Uterus (tissue), 4 donors: ENCODE measurements around the gene RASGEF1C. TPM values are rescaled to one million over a fixed set of nuclear protein-coding genes. Genes with fewer than 3 reads are reported as not detected.

Source experiments
- DNase-seq, 2 donors: peaks; one replicate each; pipeline ENCODE4 v3.0.0-alpha.2; 2019 to 2020
- H3K27ac ChIP-seq, 2 donors: fragments of 200-600 bp; sonication (generic); 1 replicate in 1 of 2; 2 replicates in 1 of 2; pipeline ENCODE4 v1.5.1; 2016 to 2018
- H3K27me3 ChIP-seq, 2 donors: fragments of 200-600 bp; sonication (generic); one replicate each; pipeline ENCODE4 v1.5.1; 2018 to 2019; ENCODE audit warnings: control low read depth in 1 of 2
- H3K36me3 ChIP-seq, 2 donors: fragments of 200-600 bp; sonication (generic); one replicate each; pipeline ENCODE4 v1.5.1; 2019; ENCODE audit warnings: control low read depth in 1 of 2
- H3K4me1 ChIP-seq, 2 donors: fragments of 200-600 bp; sonication (generic); one replicate each; pipeline ENCODE4 v1.5.1; 2018 to 2019; ENCODE audit warnings: control low read depth in 1 of 2
- H3K4me3 ChIP-seq, 2 donors: fragments of 200-600 bp; sonication (generic); 1 replicate in 1 of 2; 2 replicates in 1 of 2; pipeline ENCODE4 v1.5.1; 2018 to 2019; ENCODE audit warnings: mild to moderate bottlenecking in 1 of 2
- H3K9me3 ChIP-seq, 2 donors: fragments of 200-600 bp; sonication (generic); one replicate each; pipeline ENCODE4 v1.5.1; 2019; ENCODE audit warnings: control low read depth in 1 of 2
- CTCF ChIP-seq, 4 experiments: fragments of 200-600 bp in 2 of 4; fragments of 450-650 bp in 2 of 4; sonication (generic) in 2 of 4; IDR thresholded peaks; one replicate each; pipeline ENCODE4 v1.5.1; 2016 to 2019; ENCODE audit warnings: antibody characterized with exemption in 4 of 4, mild to moderate bottlenecking in 2 of 4, moderate library complexity in 1 of 4
- POLR2A ChIP-seq, 2 donors: fragments of 450-650 bp; IDR thresholded peaks; one replicate each; pipeline ENCODE4 v1.6.1; 2016; ENCODE audit warnings: antibody characterized with exemption in 2 of 2, mild to moderate bottlenecking in 1 of 2, moderate library complexity in 1 of 2
- intact Hi-C: fragments of 100-400 bp; cut with DNase I; formaldehyde crosslinking; loops from one replicate; pipeline ENCODE4 v1.15.1; 2023; ENCODE audit warnings: low total_unique reads
- total RNA-seq, 4 donors: library from RNA; depleted of rRNA in 3 of 4; stranded (reverse); fragments of >200 nt in 3 of 4; gene quantifications; one replicate each; pipeline versions ENCODE4 v1.1.0 to v1.2.4, GENCODE V29; 2014 to 2023
- donor health status: DM: yes; HTN: yes; CAD: no.

The RASGEF1C gene
- total RNA-seq, 4 donors from 2014 or later: 1.2 TPM; not detected in 3

DNA sequence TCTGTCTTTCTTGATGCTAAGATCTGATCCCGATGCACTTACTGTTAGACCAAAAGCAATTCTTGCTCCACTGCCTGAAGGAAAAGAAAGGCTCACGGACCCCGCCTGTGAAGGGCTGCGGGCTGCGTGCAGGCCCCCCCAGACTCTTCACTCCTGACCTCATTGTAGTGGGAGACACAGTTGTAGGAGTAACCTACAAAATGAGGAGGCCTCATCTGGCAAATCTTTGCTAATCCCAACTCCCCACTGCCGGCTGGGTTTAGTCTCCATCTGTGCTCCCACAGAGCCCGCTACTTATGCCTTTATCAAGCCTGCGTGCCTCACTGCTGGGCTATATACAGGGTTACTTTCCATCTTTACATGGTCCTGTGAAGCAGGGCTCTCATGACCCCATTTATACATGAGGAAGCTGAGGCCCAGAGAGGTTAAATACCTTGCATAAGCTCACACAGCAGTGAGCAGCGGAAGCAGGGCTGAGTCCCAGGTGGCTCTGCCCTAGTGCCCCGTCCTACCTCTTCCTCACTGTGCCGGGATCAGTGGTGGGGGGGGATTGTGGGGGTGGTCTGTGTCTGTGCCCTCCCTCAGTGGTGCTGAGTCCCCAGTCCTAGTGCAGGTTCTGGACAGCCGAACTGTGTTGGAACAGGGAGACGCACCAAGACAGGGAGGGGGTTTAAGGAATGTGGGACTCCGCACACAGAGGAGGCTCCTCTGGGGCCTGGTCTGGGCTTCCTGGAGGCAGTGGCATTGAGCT, 93.5 kb downstream of the RASGEF1C start:
- no peak for DNase-seq
- TF ChIP-seq CTCF (IDR thresholded peaks at IDR 0.05) (no peak), POLR2A (IDR thresholded peaks at IDR 0.05) (no peak)
- H3K9me3 ChIP-seq: no peaks in the 10 kb centered on the region
- no peak overlapping the region for H3K4me3 ChIP-seq
- no peaks in the 10 kb centered on the region for H3K4me1 ChIP-seq
- intact Hi-C loops: no loop called here
- no peaks in the 10 kb centered on the region for H3K36me3 ChIP-seq
- no peaks in the 10 kb centered on the region for H3K27me3 ChIP-seq
- H3K27ac ChIP-seq: no peak overlapping the region

DNA sequence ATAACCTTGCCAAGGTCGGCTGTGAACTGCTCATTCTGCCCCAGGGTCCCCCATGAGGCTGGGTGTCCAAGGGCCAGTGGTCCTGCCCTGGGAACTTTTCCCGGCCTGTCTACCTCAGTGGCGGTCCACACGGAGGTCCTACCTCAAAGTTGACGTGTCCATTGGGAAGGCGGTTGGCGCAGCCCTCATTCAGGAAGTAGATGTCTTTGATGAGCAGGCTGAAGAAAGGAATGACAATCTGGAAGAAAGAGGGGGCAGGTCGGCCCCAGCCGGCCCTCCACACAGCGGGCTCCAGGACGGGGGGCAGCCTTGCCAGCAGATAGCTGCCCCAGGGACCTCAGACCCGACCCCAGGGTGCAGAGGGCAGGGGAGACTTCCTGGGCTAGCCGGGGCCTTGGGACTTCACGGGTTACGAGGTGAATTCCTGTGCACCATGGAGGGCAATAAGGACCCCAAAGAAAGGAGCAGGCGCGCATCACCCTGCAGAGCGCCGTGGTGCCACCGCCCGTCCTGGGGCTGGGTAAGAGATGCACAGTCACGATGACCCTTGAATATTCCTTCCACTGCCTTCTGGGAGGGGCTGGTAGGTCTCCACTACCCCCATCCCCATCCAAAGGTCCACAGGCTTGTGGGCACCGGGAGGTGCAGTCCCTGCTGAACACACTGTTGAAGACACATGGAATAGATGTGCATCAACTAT, 94.6 kb downstream of the RASGEF1C start:
- H3K27me3 ChIP-seq: no peaks in the 10 kb centered on the region
- no peaks in the 10 kb centered on the region for H3K4me1 ChIP-seq
- peak in 1 of 2 donors; percentile 7 for DNase-seq
- no peak overlapping the region for H3K4me3 ChIP-seq
- intact Hi-C loops: no loop called here
- no peaks in the 10 kb centered on the region for H3K9me3 ChIP-seq
- TF ChIP-seq POLR2A (IDR thresholded peaks at IDR 0.05): no peak
- no peak overlapping the region for H3K27ac ChIP-seq
- H3K36me3 ChIP-seq: no peaks in the 10 kb centered on the region

- intact Hi-C loops: no loop called here
- H3K4me1 ChIP-seq: no peaks in the 10 kb centered on the region
- H3K27ac ChIP-seq: no peak overlapping the region
- H3K27me3 ChIP-seq: no peaks in the 10 kb centered on the region
- H3K9me3 ChIP-seq: no peaks in the 10 kb centered on the region
- DNase-seq: no peak
- no peak overlapping the region for H3K4me3 ChIP-seq
- no peaks in the 10 kb centered on the region for H3K36me3 ChIP-seq
- TF ChIP-seq POLR2A (IDR thresholded peaks at IDR 0.05): no peak
- no peak for TF ChIP-seq CTCF (IDR thresholded peaks at IDR 0.05)
Measured at GRCh38 chr5:180113660-180114303, 95.2 kb downstream of the RASGEF1C start.

- Histone ChIP-seq H3K9me3 (peaks cover 0 to 4% of the 10 kb centered on the region in 2 donors), H3K36me3 (no peaks in the 10 kb centered on the region), H3K4me3 (no peak overlapping the region), H3K27me3 (no peaks in the 10 kb centered on the region), H3K4me1 (no peaks in the 10 kb centered on the region), H3K27ac (no peak overlapping the region)
- no peak for TF ChIP-seq CTCF (IDR thresholded peaks at IDR 0.05)
- no peak for TF ChIP-seq POLR2A (IDR thresholded peaks at IDR 0.05)
- DNase-seq: peak in 1 of 2 donors; percentile 7
- intact Hi-C loops: no loop called here
Measured at GRCh38 chr5:180112181-180112861, 96.7 kb downstream of the RASGEF1C start.

GRCh38 chr5:180111273-180112002, 97.6 kb downstream of the RASGEF1C start:
- DNase-seq: no peak
- TF ChIP-seq CTCF (IDR thresholded peaks at IDR 0.05) (no peak), POLR2A (IDR thresholded peaks at IDR 0.05) (no peak)

More at GRCh38 chr5:180111273-180112002, 97.6 kb downstream of the RASGEF1C start:
- Histone ChIP-seq H3K27ac (no peak overlapping the region), H3K9me3 (peaks cover 0 to 13% of the 10 kb centered on the region in 2 donors), H3K27me3 (no peaks in the 10 kb centered on the region), H3K4me3 (no peak overlapping the region), H3K4me1 (no peaks in the 10 kb centered on the region), H3K36me3 (no peaks in the 10 kb centered on the region)
- intact Hi-C loops: no loop called here
